ENCODE data around the gene USP48.

USP48 gene

DNA sequence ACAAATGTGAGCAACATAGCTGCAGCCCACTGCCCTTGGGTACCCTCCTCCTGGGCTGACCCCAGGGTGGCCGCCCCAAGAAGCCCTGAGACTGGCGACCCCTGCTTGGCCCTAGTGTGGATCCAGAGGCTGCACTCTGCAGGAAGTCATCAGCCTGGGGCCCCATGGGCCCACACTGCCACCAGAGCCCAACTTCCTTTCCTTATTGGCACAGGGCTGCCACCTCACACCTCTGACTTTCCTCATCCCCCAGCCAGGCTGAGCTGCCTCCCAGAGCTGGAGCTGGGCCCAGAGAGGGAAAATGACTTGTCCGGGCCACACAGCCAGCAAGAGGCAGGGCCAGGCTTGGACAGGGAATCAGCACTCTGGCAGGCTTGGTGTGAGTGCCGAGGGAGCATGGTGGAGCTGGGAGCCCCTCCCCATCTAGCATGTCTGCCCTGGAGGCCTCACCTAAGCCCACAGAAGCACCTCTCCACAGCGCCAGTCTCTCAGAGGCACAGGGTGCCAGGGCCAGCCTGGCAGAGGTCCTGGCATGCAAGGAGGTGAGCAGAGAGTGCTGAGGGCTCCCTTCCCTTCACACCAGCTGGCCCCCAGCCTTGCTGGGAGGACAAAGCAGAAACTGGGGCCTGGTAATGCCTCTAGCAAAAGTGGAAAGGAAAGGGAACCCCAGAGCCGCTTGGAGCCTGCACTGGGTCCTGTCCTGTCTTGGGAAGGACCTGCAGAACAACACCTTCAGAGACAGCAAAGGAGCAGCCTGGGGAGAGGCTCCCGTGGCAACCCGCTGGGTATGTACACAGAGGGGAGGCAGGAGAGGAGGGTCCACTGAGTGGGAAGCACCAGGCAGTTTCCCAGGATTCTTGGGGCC lies 117.0 kb downstream of the USP48 start:
- DNase-seq = no peak

DNA sequence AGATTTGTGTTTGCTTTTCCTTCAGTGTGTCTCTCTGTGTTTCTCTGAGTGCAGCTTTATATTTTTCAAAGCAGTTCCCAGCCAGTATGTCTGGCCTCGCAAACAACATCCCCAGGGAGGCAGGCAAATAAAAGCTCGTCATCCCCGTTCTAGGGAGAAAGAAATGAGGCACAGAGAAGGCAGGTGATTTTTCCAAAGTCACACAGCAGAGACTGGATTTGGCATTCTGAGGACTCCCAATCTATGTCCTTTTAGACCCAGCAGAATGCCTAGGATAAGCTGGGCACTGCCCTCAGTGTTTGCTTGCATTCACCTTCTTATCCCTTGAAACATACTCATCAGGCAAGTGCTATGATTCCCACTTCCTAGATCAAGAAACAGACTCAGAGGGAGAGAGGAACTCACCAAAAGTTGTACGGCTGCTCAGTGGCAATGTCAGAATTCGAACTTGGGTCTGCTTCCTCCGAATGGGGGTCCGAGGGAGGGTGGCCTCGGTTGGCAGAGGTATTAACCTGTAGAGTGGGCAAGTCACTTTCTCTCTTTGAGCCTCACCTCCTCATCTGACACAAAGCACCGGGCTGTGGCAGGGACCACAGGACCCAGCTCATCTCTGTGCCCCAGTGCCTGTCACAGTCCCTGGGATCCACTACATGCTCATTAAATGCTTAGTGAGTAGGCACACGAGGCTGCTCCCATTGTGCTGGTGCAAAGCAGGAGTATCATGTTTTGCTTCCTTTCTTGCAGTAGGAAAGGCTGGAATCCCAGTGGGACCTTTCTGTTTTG lies 118.0 kb downstream of the USP48 start:
- no peak for DNase-seq

DNA sequence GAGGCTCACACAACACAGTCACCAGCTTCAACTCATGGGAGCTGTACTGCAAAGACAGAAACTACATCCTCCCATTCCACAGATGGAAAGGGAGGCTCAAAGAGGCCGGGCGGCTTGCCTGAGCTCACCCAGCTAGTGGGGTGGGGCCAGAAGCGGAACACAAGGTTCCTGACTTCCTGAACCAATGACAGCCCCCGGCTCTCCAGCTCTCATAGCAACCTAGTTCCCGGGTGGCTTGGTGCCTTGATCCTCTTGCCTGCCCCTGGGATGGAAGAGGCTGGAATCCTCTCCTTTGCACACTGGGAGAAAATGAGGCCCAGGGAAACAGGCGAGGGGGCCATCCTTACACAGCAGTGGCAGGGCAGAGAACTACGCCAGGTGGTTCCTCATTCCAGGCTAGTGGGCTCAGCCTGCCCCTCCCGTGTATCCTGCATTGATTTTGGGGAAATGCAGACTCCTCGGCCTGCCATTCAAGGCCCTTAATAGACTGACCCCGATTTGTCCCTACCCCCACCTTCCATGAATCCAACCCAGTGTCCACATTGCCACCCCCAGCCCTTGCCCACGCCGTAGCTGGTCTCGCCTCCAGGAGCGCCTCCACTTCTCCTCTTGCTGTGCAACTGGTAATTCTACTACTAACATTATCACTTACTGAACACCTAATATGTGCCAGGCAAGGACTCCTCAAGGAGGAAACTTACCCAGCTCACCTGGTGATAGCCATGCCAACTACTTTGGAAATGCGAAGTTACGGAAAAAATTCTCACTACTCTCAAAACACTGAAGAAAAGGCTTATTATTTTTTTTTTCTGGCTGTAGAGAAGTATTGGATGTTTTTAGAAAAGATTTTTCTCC lies 118.8 kb downstream of the USP48 start:
- DNase-seq = no peak

DNA sequence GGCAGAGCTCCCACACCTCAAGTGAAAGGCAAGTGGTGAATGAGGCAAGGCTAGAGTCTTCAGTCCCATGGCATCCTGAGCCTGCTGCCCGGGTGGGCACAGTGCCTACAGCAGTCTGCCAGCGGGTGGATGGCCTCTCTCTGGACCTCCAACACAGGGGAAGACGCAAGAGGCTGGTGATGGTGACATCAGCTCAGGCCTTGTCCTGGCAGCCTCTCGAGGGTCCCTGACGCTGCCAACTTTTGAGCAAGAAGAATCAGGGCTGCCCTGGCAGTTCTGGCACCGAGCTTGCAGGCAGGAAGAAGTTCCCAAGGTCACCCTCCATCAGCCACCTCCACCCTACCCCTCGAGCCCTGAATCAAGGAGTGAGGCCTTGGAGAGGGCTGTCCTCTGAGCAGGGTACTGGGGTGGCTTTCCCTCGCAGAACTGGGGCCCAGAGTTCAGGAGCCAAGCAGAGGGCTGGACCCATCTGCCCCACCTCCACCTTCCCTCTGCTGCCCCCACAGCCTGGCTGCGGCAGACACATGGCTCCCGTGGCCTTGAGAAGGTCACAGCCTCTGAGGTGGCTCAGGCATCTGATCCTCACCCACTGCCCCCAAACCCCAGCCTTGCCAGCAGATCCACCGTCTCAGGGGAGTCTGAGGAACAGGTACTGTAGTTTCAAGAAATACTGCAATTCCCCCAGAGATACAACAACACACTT lies 119.5 kb downstream of the USP48 start:
- no peak for DNase-seq

DNA sequence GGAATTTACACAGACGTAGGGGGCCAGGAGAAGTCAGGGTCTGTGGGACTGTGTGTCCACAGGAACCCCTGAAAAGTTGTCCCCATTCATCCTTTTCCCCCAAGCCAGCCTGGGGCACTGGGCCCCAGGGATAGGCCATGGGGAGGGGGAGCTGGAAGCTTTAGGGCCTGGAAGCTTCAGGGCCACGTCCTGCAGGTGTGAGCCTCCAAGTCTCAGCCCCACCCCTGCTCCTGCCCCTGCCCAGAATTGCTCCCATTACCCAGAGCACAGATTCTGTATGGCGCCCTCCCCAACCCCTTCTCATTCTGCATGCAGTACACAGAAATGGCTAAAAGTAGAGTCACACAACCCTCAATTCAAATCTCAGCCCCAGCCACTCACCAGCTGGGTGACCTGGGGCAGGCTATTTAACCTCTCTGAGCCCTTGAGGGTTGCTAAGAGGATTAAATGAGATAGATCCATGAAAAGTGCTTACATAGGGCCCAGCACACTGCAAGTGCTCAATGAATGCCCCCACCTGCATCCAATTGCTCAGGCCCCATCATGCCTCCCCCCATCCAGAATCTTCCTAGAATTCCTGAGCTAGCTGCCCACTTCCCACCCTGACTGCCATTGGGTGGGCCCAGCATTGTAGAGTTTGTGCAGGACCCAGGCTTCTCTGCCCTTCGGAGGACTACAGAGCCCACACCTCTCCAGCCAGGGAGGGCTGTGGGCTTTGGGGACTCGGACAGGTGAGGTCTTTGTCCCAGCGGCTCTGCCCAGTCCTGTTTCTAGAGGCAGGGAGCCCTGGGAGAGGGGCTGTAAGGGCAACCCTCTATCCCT lies 120.3 kb downstream of the USP48 start:
- DNase-seq = no peak

DNA sequence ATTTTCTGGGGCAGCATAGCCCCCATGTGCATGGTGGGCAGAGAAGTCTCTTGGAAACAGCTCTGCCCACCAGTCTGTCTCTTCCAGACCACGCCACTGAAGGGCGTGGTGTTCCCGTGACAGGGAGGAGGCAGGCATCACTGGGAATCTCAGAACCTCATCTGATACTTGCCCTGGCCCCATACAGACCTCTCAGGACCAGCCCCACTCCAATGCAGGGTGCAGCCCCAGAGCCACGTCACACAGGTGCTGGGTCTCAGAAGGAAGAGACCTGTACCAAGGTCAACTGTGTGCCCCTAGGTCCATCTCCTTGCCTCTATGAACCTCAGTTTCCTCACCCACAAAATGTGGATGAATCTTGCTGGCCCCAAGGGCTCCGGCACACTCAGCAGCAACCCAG lies 121.1 kb downstream of the USP48 start:
- DNase-seq = no peak

DNA sequence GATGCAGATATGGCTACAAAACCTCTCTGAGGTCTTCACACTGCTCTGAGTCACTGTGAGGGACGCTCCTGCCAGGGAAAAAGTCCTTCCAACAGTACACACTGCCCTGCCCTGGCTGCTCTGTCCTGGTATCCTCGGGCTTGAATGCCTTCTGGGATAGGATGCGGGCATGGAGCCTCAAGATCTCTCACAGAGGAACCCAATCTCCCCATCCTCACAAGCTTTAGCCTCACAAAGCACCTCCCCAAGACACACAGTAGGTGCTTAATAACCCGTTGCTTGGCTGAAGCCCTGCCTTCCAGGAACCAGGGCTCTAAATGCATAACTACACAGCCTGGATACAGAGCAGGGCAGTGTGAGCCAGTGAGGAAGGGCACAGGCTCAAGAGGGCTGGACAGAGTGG lies 123.0 kb downstream of the USP48 start:
- peak; percentile 68 for DNase-seq

DNA sequence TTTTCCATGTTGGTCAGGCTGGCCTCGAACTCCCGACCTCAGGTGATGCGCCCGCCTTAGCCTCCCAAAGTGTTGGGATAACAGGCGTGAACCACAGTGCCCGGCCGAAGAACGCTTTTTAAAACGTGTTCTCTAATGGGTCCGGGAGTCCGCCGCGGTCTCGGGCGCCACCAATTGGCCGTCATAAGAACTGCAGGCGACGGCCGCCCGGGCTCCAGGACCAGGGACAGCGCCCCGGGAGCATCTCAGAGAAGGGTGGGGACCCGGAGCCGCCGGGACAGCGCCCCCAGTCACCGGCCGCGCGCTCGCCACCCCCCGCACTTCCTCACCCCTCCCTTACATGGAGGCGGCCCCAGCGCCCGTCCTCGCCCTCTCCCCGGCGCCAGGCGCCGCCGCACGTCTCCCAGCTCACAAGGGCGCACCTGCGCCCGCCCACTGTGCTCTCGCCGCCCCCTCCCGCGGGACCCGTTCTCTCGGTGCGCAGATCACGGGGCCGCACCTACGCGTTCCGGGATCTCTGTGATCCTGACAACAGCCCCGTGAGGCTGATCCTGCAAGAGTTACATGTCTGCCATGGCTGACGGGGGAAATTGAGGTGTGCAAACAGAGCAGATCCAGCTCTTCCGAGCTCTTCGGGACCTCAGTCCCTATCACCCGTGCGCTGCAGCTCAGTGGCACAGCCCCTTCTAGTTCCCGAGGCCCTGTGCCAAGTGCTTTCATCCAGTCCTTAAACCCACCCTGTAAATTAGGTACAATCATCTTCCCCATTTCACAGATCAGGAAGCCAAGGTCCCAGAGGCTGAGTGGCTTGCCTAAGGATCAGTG lies 123.6 kb downstream of the USP48 start:
- DNase-seq = peak; percentile 94

DNA sequence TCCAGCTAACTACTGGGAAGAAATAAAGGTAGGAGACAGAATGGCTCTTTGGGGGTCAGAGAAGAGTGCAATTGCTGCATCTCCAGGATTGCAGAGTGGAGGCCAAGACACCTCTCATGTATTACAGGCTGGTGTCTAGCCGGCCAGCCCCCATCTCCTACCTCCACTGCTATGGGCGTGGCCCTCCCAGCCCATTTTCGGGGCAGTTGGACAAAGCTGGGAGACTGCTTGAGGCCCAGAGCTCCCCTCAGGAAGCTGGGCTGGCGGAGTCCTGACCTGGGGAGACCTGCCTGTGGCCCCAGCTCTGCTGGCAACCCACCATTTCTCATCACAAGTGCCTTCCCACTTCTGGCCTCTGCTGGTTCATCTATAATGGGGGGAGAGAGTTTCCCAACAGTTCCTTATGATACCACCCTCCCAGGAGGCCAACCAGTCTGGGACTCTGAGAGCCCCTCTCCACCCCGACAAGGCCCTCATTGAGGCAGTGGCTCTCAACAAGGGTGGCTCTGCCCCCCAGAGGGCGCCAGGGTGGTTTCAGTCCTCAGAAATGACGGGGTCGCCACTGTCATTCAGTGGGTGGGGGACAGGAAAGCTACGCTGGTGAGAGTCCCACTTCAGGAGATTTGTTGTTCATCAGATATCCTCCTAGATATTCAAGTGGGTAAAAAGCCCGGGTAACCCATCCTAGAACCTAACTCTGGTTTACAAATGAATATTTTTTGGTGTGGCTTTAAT lies 125.3 kb downstream of the USP48 start:
- no peak for DNase-seq

DNA sequence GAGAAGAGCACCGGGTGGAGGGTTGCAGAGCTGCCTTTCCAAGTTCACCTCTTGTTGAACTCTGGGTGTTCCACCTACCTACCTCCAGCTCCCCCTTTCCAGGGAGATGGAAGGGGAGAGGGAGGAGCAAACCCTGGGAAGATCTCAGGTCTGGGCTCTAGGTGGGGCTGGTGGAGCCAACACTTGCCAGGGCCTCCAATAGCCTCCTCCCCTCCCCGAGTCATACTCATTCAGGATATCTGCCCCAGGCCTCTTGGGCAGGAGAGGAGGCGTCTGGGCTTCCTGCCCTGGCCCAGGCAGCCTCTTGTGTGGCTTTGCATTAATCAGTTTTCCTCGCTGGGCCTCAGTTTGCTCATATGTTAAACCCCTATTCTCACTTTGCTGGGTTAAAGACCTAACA lies 127.2 kb downstream of the USP48 start:
- peak; percentile 63 for DNase-seq

DNA sequence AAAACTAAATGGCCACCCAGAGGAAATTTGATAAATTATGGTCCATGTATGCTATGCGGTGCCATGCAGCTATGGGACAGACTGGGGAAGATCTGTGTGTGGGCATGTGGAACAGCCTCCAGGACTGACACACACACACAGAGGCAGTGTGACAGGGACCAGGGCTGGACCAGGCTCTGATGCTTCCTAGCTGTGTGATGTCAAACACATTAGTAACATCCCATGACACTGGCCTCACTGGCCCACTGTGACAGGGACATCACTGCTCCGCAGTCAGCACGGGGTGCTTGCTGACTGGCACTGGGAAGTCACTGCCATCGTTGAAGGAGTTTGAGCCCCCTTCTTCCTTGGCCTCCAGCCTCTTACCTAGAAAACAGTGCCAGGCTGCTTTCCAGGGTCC lies 127.7 kb downstream of the USP48 start:
- DNase-seq = no peak

DNA sequence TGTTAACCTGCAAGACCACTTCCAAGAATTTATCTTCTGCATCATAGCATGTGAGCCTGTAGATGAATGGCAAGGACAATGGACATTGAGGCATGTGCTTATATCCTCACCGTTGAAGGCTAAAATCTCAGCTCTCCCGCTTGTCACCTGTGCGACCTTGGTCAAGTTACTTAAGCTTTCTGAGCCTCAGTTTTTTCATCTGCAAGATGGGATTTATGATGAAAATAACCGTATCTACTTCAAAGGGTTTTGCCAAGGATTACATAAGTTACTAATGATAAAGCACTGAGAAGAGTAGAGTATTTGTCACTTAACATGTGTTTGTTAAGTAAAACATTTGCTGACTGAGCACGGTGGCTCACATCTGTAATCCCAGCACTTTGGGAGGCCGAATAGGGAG lies 128.7 kb downstream of the USP48 start:
- no peak for DNase-seq

DNA sequence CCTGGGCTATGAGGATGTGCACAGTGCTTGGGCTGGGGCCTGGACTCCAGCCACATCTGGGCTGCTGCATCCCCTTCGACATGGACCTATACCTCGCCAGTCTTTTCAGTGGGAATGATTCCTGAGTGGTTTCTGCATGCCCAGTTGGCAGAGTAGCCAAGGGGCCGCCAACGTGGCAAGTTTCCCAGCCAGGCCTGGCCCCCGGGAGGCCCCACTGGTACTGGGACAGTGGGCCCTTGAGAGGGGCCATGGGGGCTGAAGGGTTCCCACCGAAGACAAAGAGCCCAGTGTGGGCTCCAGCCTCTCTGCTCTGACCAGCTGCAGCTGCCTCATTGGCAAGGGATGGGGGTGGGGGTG lies 129.2 kb downstream of the USP48 start:
- DNase-seq = peak; percentile 39

DNA sequence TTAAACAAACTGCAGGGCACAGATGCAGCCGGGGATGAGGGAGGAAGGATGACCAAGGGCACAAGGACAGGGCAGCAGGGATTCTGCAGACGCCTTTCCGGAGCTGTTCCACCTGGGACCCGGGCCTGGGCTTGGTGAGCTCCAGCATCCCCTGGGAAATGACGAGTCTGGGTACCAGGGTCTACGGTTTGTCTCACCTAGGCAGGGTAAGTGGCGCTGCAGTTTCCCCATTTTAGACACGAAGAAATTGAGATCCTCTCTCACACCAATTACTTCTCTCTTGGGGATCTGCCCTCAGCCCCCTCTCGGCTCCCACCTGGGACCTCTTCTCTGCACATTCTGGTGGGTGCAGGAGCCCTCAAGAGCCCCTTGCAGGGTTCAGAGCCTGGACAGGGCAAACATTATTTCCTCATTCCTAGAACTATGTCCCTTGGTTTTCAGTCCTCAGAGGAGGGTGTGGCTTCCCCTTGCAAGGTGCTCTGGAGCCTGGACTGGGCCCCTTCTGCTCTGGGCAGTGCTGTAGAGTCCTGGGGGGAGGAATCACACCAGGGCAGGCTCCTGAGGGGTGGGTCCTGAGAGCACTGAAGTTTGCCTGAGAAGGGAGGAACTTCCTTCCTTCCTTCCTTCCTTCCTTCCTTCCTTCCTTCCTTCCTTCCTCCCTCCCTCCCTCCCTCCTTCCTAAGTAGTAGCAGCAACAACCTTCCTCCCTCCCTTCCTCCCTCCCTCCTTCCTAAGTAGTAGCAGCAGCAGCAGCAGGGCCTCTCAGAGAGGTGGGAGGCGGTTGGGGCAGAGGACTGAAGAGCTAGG lies 129.8 kb downstream of the USP48 start:
- DNase-seq = peak; percentile 43

DNA sequence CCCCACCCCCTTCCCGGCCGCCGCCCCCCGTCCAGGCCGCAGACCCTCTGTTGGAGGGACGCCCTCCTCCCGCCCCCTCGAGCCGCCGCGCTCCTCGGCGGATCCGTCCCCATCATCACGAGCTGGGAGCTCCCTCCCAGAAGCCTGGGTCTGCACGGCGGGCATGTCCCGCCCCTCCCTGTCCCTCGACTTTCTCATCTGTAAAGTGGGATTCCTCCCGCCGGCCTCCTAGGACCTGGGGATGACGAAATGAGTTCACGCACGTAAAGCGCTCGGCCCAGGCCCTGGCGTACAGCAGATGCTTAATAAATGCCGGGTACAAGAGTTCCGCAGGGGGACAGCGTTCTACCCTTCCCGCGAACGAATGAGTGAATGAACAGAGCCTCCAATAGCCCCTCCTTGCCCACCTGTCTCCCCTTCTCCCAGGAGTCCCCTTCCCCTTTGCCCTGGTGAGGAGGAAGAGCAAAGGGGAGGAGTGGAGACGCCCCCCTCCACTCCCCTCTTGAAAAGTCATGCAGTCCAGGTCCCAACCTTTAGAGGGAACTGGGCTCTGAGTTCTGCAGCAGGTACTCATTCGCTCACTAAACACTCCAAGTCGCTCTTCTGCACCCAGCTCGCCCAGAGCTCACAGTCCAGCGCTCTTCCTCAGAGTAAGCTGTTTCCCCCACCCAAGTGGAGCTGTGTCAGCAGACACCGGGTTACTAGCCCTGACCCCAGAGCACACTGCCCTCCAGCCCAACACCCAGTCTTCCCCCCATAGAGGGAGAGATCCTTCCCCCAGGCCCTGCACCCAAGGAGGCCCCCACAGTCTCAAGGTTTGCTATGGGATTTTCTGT lies 130.6 kb downstream of the USP48 start:
- DNase-seq = peak; percentile 58

DNA sequence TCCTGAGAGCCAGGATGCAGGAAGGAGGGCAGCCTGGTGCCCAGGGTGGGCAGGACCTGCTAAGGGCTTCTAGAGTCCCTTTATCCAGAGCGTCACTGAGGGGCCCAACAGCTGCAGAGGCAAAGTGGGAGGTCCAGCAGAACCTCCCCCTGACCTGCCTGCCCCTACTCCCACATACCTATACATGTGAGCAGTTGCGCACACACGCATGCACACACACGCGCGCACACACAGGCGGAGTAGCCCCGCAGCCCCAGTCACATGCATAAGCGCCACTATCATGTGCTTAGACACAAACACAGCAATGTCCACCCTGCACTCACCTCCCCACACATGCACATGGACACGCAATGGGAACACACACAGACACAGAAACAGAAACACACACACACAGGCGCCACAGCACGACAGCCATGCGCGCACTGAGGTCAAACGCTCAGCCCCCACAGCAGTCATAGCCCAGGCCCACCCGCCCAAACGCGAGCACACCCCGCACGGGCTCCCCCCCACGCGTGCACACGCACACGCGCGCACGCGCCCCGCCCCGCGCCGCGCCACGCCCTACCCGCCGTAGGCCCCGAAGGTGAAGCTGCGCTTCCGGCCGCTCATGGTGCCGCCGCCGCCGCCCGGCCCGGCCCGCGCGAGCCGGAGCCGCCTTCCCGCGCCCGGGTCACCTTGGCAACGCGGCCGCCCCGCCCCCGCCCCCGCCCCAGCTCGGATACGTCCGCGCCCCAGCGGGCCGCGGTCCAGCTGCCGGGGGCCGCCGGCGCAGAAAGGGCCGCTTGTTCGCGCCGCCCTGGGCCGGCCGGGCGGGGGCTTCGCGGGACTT lies 131.5 kb downstream of the USP48 start:
- peak; percentile 87 for DNase-seq

DNA sequence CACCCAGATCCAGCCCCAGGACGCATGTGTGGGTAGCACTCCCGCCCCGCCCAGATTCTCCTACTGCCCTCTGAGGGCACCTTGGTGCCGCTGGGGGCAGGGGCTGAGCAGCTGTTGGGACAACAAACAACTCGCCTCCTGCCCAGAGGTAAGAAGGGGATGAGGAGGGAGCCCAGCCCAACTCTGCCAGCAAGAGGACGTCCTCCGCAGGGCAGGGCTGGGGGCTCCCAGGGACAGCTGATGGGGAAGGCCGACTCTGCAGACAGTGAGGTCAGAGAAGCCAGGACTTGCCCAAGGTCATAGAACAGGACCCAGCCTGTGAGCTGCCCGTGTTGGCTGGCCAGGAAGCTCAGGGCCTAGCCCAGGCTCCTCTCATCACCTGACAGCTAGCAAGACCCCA lies 132.5 kb downstream of the USP48 start:
- no peak for DNase-seq

Measured in DMS53 (cell line).